Hepatocyte (in vitro differentiated cells): ENCODE results near the gene GIPC2.

Experiments used
- CTCF ChIP-seq: fragments of 200-600 bp; sonication (generic); IDR thresholded peaks from 2 replicates; pipeline ENCODE4 v1.5.1; 2016; ENCODE audit warnings: antibody characterized with exemption, mild to moderate bottlenecking; ENCODE audit not compliant: poor library complexity
- EZH2 ChIP-seq: fragments of 200-600 bp; sonication (generic); IDR thresholded peaks from 2 replicates; pipeline ENCODE4 v1.6.1; 2016; ENCODE audit warnings: antibody characterized with exemption, mild to moderate bottlenecking, borderline replicate concordance

- TF ChIP-seq CTCF (no peak), EZH2 (no peak)
Observed at GRCh38 chr1:78155121-78155520, 109.4 kb downstream of the GIPC2 start.
